Fibroblast of mammary gland (primary cell): ENCODE results near the gene CNTN3.
A peak's percentile ranks its signal among the peaks of the same experiment; 100 is the strongest.

Experiments
- DNase-seq: peaks from one replicate; pipeline ENCODE4 v3.0.0-alpha.2; 2010; ENCODE audit warnings: low read depth
- H3K4me3 ChIP-seq: 2 replicates; pipeline ENCODE4 v1.5.1; 2011; ENCODE audit warnings: low read depth, mild to moderate bottlenecking, low read length, moderate library complexity; ENCODE audit not compliant: control insufficient read depth
- TF ChIP-seq, protein P1 (sequence below): conservative IDR thresholded peaks from 2 replicates; pipeline ENCODE4 v1.5.1; 2011; ENCODE audit warnings: low read depth, low read length, inconsistent platforms; ENCODE audit not compliant: control insufficient read depth, insufficient read depth

CNTN3 gene

GRCh38 chr3:74614107-74614967 is at the start of gene CNTN3:
Gene CNTN3 (minus strand): TSS chr3:74614659. CDS start chr3:74521112, 93,547 bp downstream.
- H3K4me3 ChIP-seq, result peak within 1 kb of the TSS; percentile 72
- TF ChIP-seq, protein P1, sequence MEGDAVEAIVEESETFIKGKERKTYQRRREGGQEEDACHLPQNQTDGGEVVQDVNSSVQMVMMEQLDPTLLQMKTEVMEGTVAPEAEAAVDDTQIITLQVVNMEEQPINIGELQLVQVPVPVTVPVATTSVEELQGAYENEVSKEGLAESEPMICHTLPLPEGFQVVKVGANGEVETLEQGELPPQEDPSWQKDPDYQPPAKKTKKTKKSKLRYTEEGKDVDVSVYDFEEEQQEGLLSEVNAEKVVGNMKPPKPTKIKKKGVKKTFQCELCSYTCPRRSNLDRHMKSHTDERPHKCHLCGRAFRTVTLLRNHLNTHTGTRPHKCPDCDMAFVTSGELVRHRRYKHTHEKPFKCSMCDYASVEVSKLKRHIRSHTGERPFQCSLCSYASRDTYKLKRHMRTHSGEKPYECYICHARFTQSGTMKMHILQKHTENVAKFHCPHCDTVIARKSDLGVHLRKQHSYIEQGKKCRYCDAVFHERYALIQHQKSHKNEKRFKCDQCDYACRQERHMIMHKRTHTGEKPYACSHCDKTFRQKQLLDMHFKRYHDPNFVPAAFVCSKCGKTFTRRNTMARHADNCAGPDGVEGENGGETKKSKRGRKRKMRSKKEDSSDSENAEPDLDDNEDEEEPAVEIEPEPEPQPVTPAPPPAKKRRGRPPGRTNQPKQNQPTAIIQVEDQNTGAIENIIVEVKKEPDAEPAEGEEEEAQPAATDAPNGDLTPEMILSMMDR, result no peak
- DNase-seq, result peak; percentile 35

GRCh38 chr3:74663178-74663577 is 48.7 kb upstream of the CNTN3 start:
- TF ChIP-seq, protein P1, result no peak
- no peak for DNase-seq

DNA sequence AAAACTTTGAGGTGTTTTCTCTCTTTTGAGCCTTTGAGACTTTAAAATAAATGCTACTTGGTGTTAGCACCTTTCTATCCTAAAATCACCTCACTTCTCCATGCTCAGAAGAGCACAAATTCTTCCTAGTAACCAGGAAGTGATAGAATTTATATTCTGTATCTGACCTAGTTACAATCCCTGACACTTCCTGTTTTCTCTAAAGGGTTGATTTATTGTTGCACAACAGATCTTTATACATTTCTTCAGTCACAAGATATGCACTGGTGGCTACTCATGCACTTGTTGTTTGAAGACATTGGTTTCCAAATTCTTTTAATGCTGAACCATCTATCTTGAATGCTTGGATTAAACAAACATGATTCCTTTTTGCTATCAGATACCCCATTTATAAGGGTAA is 47.2 kb upstream of the CNTN3 start:
- H3K4me3 ChIP-seq, result no peak overlapping the region
- DNase-seq, result no peak
- TF ChIP-seq, protein P1, result no peak

More at GRCh38 chr3:74663178-74663577, 48.7 kb upstream of the CNTN3 start:
- H3K4me3 ChIP-seq, result no peak overlapping the region

- TF ChIP-seq, protein P1, result no peak
- DNase-seq, result no peak
- no peak overlapping the region for H3K4me3 ChIP-seq
Observed at GRCh38 chr3:74651885-74652284, 37.4 kb upstream of the CNTN3 start.

- no peak overlapping the region for H3K4me3 ChIP-seq
- TF ChIP-seq, protein P1, result no peak
- DNase-seq, result peak; percentile 75
Observed at GRCh38 chr3:74651292-74651691, 36.8 kb upstream of the CNTN3 start.

DNA sequence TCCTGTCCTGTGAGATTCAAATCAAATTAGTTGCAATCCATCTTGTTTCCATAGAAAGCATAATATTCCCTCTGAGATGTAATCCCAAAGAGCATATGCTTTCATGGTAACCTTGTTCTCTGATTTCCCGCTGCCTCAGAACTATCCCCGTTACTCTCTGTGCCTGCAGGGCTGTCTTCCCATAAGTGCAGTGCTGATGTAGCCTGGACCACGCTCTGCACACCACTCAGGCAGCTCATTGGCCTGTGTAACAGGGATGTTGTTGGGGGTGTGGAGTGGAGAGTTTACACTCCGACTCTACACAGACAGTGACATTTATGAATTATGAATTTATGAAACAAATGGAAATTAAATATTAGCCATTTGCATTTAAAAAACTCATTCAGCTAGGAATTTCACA is 33.6 kb upstream of the CNTN3 start:
- TF ChIP-seq, protein P1, result no peak
- no peak for DNase-seq

More for the DNA sequence above, 33.6 kb upstream of the CNTN3 start:
- H3K4me3 ChIP-seq, result no peak overlapping the region
